ENCODE results near the gene LTBP4.
"Not testable (repeated sequence)": the region's sequence is repeated elsewhere in the genome, so short reads cannot be mapped to it uniquely, and the experiment has no call there.

The LTBP4 gene

GRCh38 chr19:40632311-40633036, 31.3 kb downstream of the LTBP4 start:
- no peak for DNase-seq

GRCh38 chr19:40633207-40633606, 32.0 kb downstream of the LTBP4 start:
- no peak for DNase-seq

- no peak for DNase-seq
These were observed 37.2 kb downstream of the LTBP4 start for GRCh38 chr19:40638327-40638726.

GRCh38 chr19:40639638-40639982, 38.4 kb downstream of the LTBP4 start:
- no peak for DNase-seq

- DNase-seq = no peak
These were observed 39.6 kb downstream of the LTBP4 start for GRCh38 chr19:40640744-40641143.

- DNase-seq = no peak
These were observed 40.1 kb downstream of the LTBP4 start for GRCh38 chr19:40641281-40641680.

- DNase-seq = no peak
These were observed 41.0 kb downstream of the LTBP4 start for GRCh38 chr19:40642051-40642706.

- no peak for DNase-seq
These were observed 41.7 kb downstream of the LTBP4 start for GRCh38 chr19:40642757-40643305.

GRCh38 chr19:40646743-40647254, 45.6 kb downstream of the LTBP4 start:
- DNase-seq = no peak

- not testable (repeated sequence) for DNase-seq
These were observed 48.9 kb downstream of the LTBP4 start for GRCh38 chr19:40649903-40650675.

- DNase-seq = no peak
These were observed 49.7 kb downstream of the LTBP4 start for GRCh38 chr19:40650749-40651305.

GRCh38 chr19:40652303-40652702, 51.1 kb downstream of the LTBP4 start:
- DNase-seq = not testable (repeated sequence)

GRCh38 chr19:40655684-40656083, 54.5 kb downstream of the LTBP4 start:
- not testable (repeated sequence) for DNase-seq

GRCh38 chr19:40658031-40658430, 56.9 kb downstream of the LTBP4 start:
- DNase-seq = no peak

GRCh38 chr19:40659116-40659515, 57.9 kb downstream of the LTBP4 start:
- DNase-seq = no peak

- DNase-seq = no peak
These were observed 58.4 kb downstream of the LTBP4 start for GRCh38 chr19:40659566-40659965.

- no peak for DNase-seq
These were observed 60.4 kb downstream of the LTBP4 start for GRCh38 chr19:40661616-40662015.

GRCh38 chr19:40662925-40663694, 61.9 kb downstream of the LTBP4 start:
- DNase-seq = peak; percentile 81

GRCh38 chr19:40663695-40664692, 62.8 kb downstream of the LTBP4 start:
- DNase-seq = no peak

GRCh38 chr19:40666803-40667438, 65.8 kb downstream of the LTBP4 start:
- DNase-seq = no peak
